Aorta (tissue), 5 donors: ENCODE data around the gene FSHR. TPM values are rescaled to one million over a fixed set of nuclear protein-coding genes. Genes with fewer than 3 reads are reported as not detected.

Source experiments
- ATAC-seq: fragments of 200-7000 bp; cut with Tn5 transposase; one replicate; pipeline ENCODE4 v1.9.1; 2022; ENCODE audit warnings: moderate library complexity; ENCODE audit not compliant: low FRiP score
- DNase-seq, 2 donors: peaks; one replicate each; pipeline ENCODE4 v3.0.0-alpha.2; 2020
- H3K27ac ChIP-seq, 2 donors: one replicate each; pipeline ENCODE4 v1.5.1; 2013; ENCODE audit warnings: low read length in 2 of 2, mild to moderate bottlenecking in 2 of 2, moderate library complexity in 2 of 2, control low read depth in 1 of 2, inconsistent platforms in 1 of 2, low read depth in 1 of 2
- H3K27me3 ChIP-seq, 2 donors: one replicate each; pipeline ENCODE4 v1.6.1; 2013; ENCODE audit warnings: control low read depth in 1 of 2, low read length in 1 of 2, mild to moderate bottlenecking in 1 of 2, moderate library complexity in 1 of 2; ENCODE audit not compliant: insufficient read depth in 2 of 2, control insufficient read depth in 1 of 2
- H3K36me3 ChIP-seq, 2 donors: one replicate each; pipeline ENCODE4 v1.6.1; 2013; ENCODE audit warnings: control low read depth in 1 of 2, low read length in 1 of 2, mild to moderate bottlenecking in 1 of 2; ENCODE audit not compliant: insufficient read depth in 2 of 2, control insufficient read depth in 1 of 2
- H3K4me1 ChIP-seq, 2 donors: one replicate each; pipeline ENCODE4 v1.6.1; 2013; ENCODE audit warnings: low read length in 2 of 2, control low read depth in 1 of 2, mild to moderate bottlenecking in 1 of 2, moderate library complexity in 1 of 2; ENCODE audit not compliant: insufficient read depth in 2 of 2, control insufficient read depth in 1 of 2
- H3K4me3 ChIP-seq, 2 donors: one replicate each; pipeline ENCODE4 v1.5.1; 2013; ENCODE audit warnings: low read length in 2 of 2, control low read depth in 1 of 2, mild to moderate bottlenecking in 1 of 2
- H3K9me3 ChIP-seq: one replicate; pipeline ENCODE4 v1.6.1; 2013; ENCODE audit warnings: mild to moderate bottlenecking, low read length; ENCODE audit not compliant: control insufficient read depth
- WGBS, 2 donors: extraction: QIAGEN DNeasy Blood & Tissue Kit; methylation state at CpG; one replicate each; pipeline ENCODE4 v1.1.7; 2013; 5-methylcytosine and 5-hydroxymethylcytosine counted together
- intact Hi-C, 2 donors: fragments of 100-400 bp; cut with DNase I; formaldehyde crosslinking; loops; one replicate each; pipeline versions ENCODE4 v1.14.2 to v1.15.0; 2022
- polyA plus RNA-seq, 2 donors: library from polyadenylated mRNA; stranded (reverse); fragments of 200-250 nt; gene quantifications; one replicate each; pipeline ENCODE4 v1.2.3, GENCODE V29; 2013
- total RNA-seq, 2 donors: library from RNA; stranded (reverse); fragmentation: NEBNext Ultra II Directional; extraction: Animal tissue kit (Norgen Biotek cat#: 25700); gene quantifications; one replicate each; pipeline ENCODE4 v1.2.1, GENCODE V29; 2021
- donor health status: healthy with polysubstance abuse.
- donor health status: Bipolar disorder and iron deficiency.
- donor health status: DM: no; HTN: no; CAD: no.
- donor health status: DM: no; HTN: no; CAD: no.
- donor health status: DM: yes; HTN: yes; CAD: no.

FSHR gene
- total and polyA plus RNA-seq, 4 donors = not detected

DNA sequence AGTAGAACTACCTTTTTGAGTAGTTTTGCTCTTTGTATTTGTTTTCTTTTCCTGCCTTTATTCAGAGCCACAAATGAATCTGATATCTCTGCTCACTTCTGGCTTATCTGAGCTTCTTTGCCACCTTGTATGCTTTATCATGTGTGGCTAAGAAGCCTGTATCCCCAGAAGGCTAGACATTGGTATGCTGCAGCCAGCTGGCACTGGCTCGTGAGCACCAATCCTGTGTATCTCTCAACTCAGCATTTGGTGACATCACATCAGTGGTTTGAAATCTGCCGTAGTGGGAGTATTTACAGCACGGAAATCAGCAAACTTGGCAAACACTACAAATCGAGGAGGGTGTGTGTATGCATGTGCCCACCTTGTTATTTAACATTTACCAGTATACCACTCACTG is 215.1 kb downstream of the FSHR start:
- Histone ChIP-seq H3K9me3 (no peaks in the 10 kb centered on the region), H3K27ac (no peak overlapping the region), H3K4me3 (no peak overlapping the region), H3K27me3 (no peaks in the 10 kb centered on the region), H3K4me1 (peaks cover 5 to 8% of the 10 kb centered on the region in 2 donors), H3K36me3 (no peaks in the 10 kb centered on the region)
- intact Hi-C loops = no loop called here
- ATAC-seq (no peak), DNase-seq (no peak)
- WGBS, 2 donors = 71 to 76% methylated on average over 4 of the region's 4 CpGs

DNA sequence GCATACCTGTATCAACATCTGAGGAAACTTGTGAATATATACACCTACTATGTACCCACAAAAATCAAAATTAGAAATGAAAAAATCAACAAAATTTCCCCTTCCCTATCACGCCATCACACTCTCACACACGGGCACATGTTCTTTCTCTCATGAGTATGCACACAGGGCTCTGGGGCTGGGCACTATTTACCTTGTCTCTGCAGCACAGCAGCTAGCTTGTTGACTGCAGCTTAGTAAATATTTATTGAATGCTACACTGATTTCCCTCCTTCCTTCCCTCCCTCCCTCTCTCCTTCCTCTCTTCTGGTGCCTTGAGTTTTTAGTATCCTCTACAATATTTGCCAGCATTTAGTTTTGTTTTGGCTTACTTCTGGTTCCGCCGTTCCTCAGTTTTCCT is 216.1 kb downstream of the FSHR start:
- Histone ChIP-seq H3K27ac (no peak overlapping the region), H3K9me3 (no peaks in the 10 kb centered on the region), H3K27me3 (no peaks in the 10 kb centered on the region), H3K36me3 (no peaks in the 10 kb centered on the region), H3K4me3 (no peak overlapping the region), H3K4me1 (peaks cover 0 to 2% of the 10 kb centered on the region in 2 donors)
- DNase-seq (no peak), ATAC-seq (no peak)
- intact Hi-C loops = no loop called here
- 86 to 96% methylated on average over 4 of the region's 4 CpGs for WGBS, 2 donors

DNA sequence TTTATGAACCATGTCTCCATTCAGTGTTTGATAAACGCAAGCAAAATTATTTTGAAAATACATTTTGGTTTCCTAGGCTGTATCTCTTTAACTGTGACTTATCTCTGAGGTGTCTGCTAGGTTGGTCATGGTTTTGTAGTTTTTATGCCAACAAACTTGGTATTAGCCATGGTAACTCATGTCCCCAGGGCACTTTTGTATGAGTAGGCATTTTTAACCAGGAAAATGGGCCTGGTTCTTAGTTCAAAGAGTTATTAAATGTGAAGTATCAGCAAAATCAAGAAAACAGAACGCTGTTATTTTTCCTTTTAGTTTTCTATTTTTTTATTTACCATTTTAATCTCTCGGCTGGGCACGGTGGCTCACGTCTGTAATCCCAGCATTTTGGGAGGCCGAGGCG is 219.5 kb downstream of the FSHR start:
- no peak for DNase-seq
- WGBS, 2 donors = 92 to 94% methylated on average over 7 of the region's 7 CpGs

GRCh38 chr2:48933828-48934497 is 220.4 kb downstream of the FSHR start:
- intact Hi-C loops = no loop called here
- H3K9me3 ChIP-seq = no peaks in the 10 kb centered on the region
- WGBS, 2 donors = 81 to 85% methylated on average over 5 of the region's 5 CpGs
- H3K4me1 ChIP-seq = no peaks in the 10 kb centered on the region
- ATAC-seq = no peak
- no peak overlapping the region for H3K27ac ChIP-seq
- H3K4me3 ChIP-seq = no peak overlapping the region
- no peaks in the 10 kb centered on the region for H3K27me3 ChIP-seq
- DNase-seq = no peak
- no peaks in the 10 kb centered on the region for H3K36me3 ChIP-seq

More for the DNA sequence above, 219.5 kb downstream of the FSHR start:
- H3K9me3 ChIP-seq = no peaks in the 10 kb centered on the region
- no peak overlapping the region for H3K4me3 ChIP-seq
- no peaks in the 10 kb centered on the region for H3K36me3 ChIP-seq
- intact Hi-C loops = no loop called here
- no peak overlapping the region for H3K27ac ChIP-seq
- ATAC-seq = no peak
- no peaks in the 10 kb centered on the region for H3K4me1 ChIP-seq
- H3K27me3 ChIP-seq = no peaks in the 10 kb centered on the region

- no peak overlapping the region for H3K4me3 ChIP-seq
- 88 to 89% methylated on average over 4 of the region's 4 CpGs for WGBS, 2 donors
- ATAC-seq (no peak), DNase-seq (no peak)
- H3K36me3 ChIP-seq = no peaks in the 10 kb centered on the region
- H3K27me3 ChIP-seq = no peaks in the 10 kb centered on the region
- H3K9me3 ChIP-seq = no peaks in the 10 kb centered on the region
- intact Hi-C loops = no loop called here
- no peaks in the 10 kb centered on the region for H3K4me1 ChIP-seq
- H3K27ac ChIP-seq = no peak overlapping the region
These were observed 221.6 kb downstream of the FSHR start for GRCh38 chr2:48932667-48933066.

DNA sequence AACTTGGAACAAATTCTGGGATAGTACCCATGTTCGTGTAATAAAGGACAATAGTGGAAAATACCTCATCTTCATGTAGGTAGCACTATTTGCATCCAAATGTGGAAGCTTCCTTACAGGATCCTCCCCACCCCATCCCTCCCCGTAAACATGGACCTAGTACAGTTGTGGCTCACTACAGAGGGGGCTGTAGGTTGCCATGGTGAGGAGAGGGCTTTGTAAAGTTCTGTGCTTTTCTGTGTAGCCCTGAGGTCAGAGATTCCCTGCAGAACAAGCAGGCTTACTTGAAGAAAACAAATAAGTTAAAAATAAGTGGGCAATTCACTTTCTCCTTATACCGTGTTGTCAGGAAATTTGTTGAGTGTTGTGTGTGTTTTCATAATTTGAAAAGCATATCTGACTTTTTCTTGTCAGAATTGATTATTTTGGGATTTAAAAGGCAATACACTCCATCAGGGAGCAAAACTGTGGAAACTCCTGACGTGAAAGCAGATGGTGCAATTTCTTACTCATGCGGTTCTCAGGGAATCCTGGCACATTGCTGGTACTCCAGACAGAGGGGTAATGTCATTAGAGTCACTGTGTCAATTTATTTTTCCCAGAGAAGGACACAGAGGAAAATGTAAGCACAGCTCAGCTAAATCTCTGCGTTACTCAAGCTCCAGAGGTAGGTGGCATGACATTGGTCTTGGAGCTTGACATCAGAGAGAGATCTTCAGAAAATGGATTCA is 224.6 kb downstream of the FSHR start:
- no peak for ATAC-seq
- Histone ChIP-seq H3K4me3 (no peak overlapping the region), H3K27ac (no peak overlapping the region), H3K9me3 (no peaks in the 10 kb centered on the region), H3K27me3 (no peaks in the 10 kb centered on the region), H3K4me1 (no peaks in the 10 kb centered on the region), H3K36me3 (no peaks in the 10 kb centered on the region)
- DNase-seq = no peak
- intact Hi-C loops = no loop called here
- WGBS, 2 donors = 74 to 75% methylated on average over 6 of the region's 6 CpGs

DNA sequence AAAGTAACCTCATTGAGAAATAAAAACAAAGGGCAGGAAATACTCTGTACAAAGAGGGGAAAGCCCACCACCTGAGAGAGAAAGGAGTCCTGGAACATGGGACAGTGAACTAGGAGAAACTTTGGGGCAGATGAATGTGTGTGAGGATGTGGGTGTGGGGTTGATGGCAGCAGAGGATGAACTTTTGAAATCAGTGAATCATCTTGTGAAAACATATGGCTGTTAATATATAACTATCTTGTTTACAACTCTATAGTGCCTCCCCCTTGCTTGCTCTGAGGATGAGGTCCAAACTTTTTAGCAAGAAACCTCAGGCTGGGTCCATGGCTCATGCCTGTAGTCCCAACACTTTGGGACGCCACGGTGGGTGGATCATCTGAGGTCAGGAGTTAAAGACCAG is 227.0 kb downstream of the FSHR start:
- H3K4me3 ChIP-seq = no peak overlapping the region
- no peak overlapping the region for H3K27ac ChIP-seq
- ATAC-seq (no peak), DNase-seq (no peak)
- intact Hi-C loops = no loop called here
- WGBS, 2 donors = 86 to 91% methylated on average over 2 of the region's 2 CpGs
- no peaks in the 10 kb centered on the region for H3K4me1 ChIP-seq
- no peaks in the 10 kb centered on the region for H3K9me3 ChIP-seq
- H3K27me3 ChIP-seq = no peaks in the 10 kb centered on the region
- H3K36me3 ChIP-seq = no peaks in the 10 kb centered on the region

- no peaks in the 10 kb centered on the region for H3K36me3 ChIP-seq
- H3K4me1 ChIP-seq = no peaks in the 10 kb centered on the region
- 93 to 94% methylated on average over 19 of the region's 19 CpGs for WGBS, 2 donors
- peak; percentile 33 for ATAC-seq
- no peak for DNase-seq
- H3K9me3 ChIP-seq = no peaks in the 10 kb centered on the region
- H3K4me3 ChIP-seq = no peak overlapping the region
- H3K27me3 ChIP-seq = no peaks in the 10 kb centered on the region
- H3K27ac ChIP-seq = no peak overlapping the region
- intact Hi-C loops = no loop called here
These were observed 238.4 kb downstream of the FSHR start for GRCh38 chr2:48915884-48916283.

- DNase-seq (no peak), ATAC-seq (no peak)
- no peaks in the 10 kb centered on the region for H3K36me3 ChIP-seq
- WGBS, 2 donors = 73 to 75% methylated on average over 10 of the region's 10 CpGs
- no peak overlapping the region for H3K4me3 ChIP-seq
- H3K27ac ChIP-seq = no peak overlapping the region
- intact Hi-C loops = no loop called here
- no peaks in the 10 kb centered on the region for H3K27me3 ChIP-seq
- H3K4me1 ChIP-seq = no peaks in the 10 kb centered on the region
- H3K9me3 ChIP-seq = no peaks in the 10 kb centered on the region
These were observed 239.1 kb downstream of the FSHR start for GRCh38 chr2:48915227-48915626.
